Liver (tissue), 3 donors: ENCODE results near the gene DOCK11.

Experiments
- CTCF ChIP-seq: fragments of 150-350 bp; IDR thresholded peaks from 2 replicates; pipeline ENCODE4 v1.5.1; 2017; ENCODE audit warnings: improper control_type of control experiment, low read depth, low read length; ENCODE audit not compliant: missing input control
- GABPA ChIP-seq, 2 donors: IDR thresholded peaks in 1 of 2; conservative IDR thresholded peaks in 1 of 2; 2 replicates each; pipeline ENCODE4 v1.6.1; 2016; ENCODE audit warnings: antibody characterized with exemption in 2 of 2, mild to moderate bottlenecking in 1 of 2, moderate library complexity in 1 of 2
- HNF4G ChIP-seq: IDR thresholded peaks from 2 replicates; pipeline ENCODE4 v1.6.1; 2016; ENCODE audit warnings: antibody characterized with exemption
- MAX ChIP-seq: IDR thresholded peaks from 2 replicates; pipeline ENCODE4 v1.6.1; 2016; ENCODE audit warnings: antibody characterized with exemption
- REST ChIP-seq: IDR thresholded peaks from 2 replicates; pipeline ENCODE4 v1.6.1; 2016; ENCODE audit warnings: antibody characterized with exemption, mild to moderate bottlenecking
- YY1 ChIP-seq: IDR thresholded peaks from 2 replicates; pipeline ENCODE4 v1.6.1; 2016; ENCODE audit warnings: antibody characterized with exemption, mild to moderate bottlenecking
- donor health status: healthy.
- donor health status: healthy.

GRCh38 chrX:118468122-118468521 lies 27.5 kb upstream of the DOCK11 start:
- TF ChIP-seq HNF4G (no peak), CTCF (no peak), YY1 (no peak), REST (no peak), GABPA (IDR thresholded peaks at IDR 0.05 in 1 of 2, conservative IDR thresholded peaks at IDR 0.05 in 1 of 2) (no peak), MAX (no peak)
